NCI-H526 treated with DMSO at 0.1 percent for 48 hours (cell line): ENCODE measurements around the gene EMC9.
A peak's percentile ranks its signal among the peaks of the same experiment; 100 is the strongest.

ENCODE experiments used
- DNase-seq: peaks from one replicate; lab custom pipeline; 2025; lab: John Stamatoyannopoulos, UW

Gene EMC9

GRCh38 chr14:24177041-24177825 is 35.8 kb upstream of the EMC9 start:
- no peak for DNase-seq

- DNase-seq = no peak
Observed at GRCh38 chr14:24176599-24176998, 35.2 kb upstream of the EMC9 start.

- no peak for DNase-seq
Observed at GRCh38 chr14:24172871-24173281, 31.5 kb upstream of the EMC9 start.

GRCh38 chr14:24172261-24172860 is 31.0 kb upstream of the EMC9 start:
- DNase-seq = no peak

- peak; percentile 97 for DNase-seq
Observed at GRCh38 chr14:24171422-24172260, 30.2 kb upstream of the EMC9 start, which contains the start of gene REC8. REC8 (plus strand) TSS chr14:24172080; CDS start chr14:24172553, 473 bp downstream.

GRCh38 chr14:24167469-24168114 is 26.2 kb upstream of the EMC9 start:
- DNase-seq = no peak

GRCh38 chr14:24165785-24166184 is 24.4 kb upstream of the EMC9 start:
- DNase-seq = no peak

GRCh38 chr14:24164518-24164991 is 23.2 kb upstream of the EMC9 start:
- DNase-seq = no peak

- no peak for DNase-seq
Observed at GRCh38 chr14:24162093-24162492, 20.7 kb upstream of the EMC9 start.

- peak; percentile 74 for DNase-seq
Observed at GRCh38 chr14:24160850-24161804, 19.7 kb upstream of the EMC9 start, which contains the start of gene IRF9. IRF9 (plus strand) TSS chr14:24161265; CDS start chr14:24162145, 880 bp downstream.

GRCh38 chr14:24160499-24160849 is 19.1 kb upstream of the EMC9 start:
- DNase-seq = no peak

- no peak for DNase-seq
Observed at GRCh38 chr14:24159777-24160498, 18.5 kb upstream of the EMC9 start.

GRCh38 chr14:24157331-24157730 is 15.9 kb upstream of the EMC9 start:
- DNase-seq = no peak

- DNase-seq = no peak
Observed at GRCh38 chr14:24156840-24157239, 15.4 kb upstream of the EMC9 start.

GRCh38 chr14:24155100-24155499 is 13.7 kb upstream of the EMC9 start:
- DNase-seq = no peak

- DNase-seq = no peak
Observed at GRCh38 chr14:24151404-24152080, 10.2 kb upstream of the EMC9 start.

- no peak for DNase-seq
Observed at GRCh38 chr14:24150993-24151392, 9.6 kb upstream of the EMC9 start.

- no peak for DNase-seq
Observed at GRCh38 chr14:24150567-24150966, 9.2 kb upstream of the EMC9 start.

- no peak for DNase-seq
Observed at GRCh38 chr14:24150061-24150460, 8.7 kb upstream of the EMC9 start.
